HEK293T (cell line): ENCODE data around the gene MRPL3.

ENCODE experiments used
- BHLHE40 ChIP-seq: fragments of 450-650 bp; IDR thresholded peaks from 2 replicates; pipeline ENCODE4 v1.6.1; 2016; ENCODE audit warnings: mild to moderate bottlenecking, moderate library complexity, borderline replicate concordance
- ELF4 ChIP-seq: fragments of 450-650 bp; IDR thresholded peaks from 2 replicates; pipeline ENCODE4 v1.6.1; 2017; ENCODE audit warnings: antibody characterized with exemption
- FOXA1 ChIP-seq: fragments of 450-650 bp; IDR thresholded peaks from 2 replicates; pipeline ENCODE4 v1.6.1; 2016; ENCODE audit warnings: mild to moderate bottlenecking
- FOXM1 ChIP-seq: fragments of 450-650 bp; IDR thresholded peaks from 2 replicates; pipeline ENCODE4 v1.6.1; 2017; ENCODE audit warnings: mild to moderate bottlenecking, borderline replicate concordance
- L3MBTL2 ChIP-seq: fragments of 450-650 bp; conservative IDR thresholded peaks from 2 replicates; pipeline ENCODE4 v1.6.1; 2016; ENCODE audit warnings: mild to moderate bottlenecking
- NFRKB ChIP-seq: fragments of 450-650 bp; IDR thresholded peaks from 2 replicates; pipeline ENCODE4 v1.6.1; 2016; ENCODE audit warnings: mild to moderate bottlenecking, moderate library complexity
- SP1 ChIP-seq: fragments of 450-650 bp; IDR thresholded peaks from 2 replicates; pipeline ENCODE4 v1.6.1; 2017
- TARDBP ChIP-seq: fragments of 450-650 bp; IDR thresholded peaks from 2 replicates; pipeline ENCODE4 v1.6.1; 2016
- TF ChIP-seq, protein P1 (sequence below): fragments of 450-650 bp; IDR thresholded peaks from 2 replicates; pipeline ENCODE4 v1.6.1; 2016

DNA sequence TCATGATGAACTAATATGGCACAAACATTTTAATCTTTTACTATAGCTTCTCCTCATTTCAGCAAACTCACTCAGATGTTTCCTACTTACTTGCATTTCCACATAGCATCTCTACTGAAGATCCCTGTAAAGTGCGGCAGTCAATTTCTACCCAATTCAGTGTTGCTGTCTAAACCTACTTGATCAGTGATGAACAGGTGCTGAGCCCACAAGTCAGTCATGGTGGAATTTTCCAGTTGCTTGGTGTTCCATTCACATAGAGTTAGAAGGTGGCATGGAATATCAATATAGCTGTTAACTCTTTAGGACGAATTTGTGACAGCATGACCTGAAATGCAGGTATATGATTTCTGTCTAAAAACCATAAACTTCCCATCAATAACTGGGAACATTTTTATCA, 22.7 kb downstream of the MRPL3 start:
- TF ChIP-seq FOXM1 (no peak), SP1 (no peak), L3MBTL2 (no peak), FOXA1 (no peak), BHLHE40 (no peak), ELF4 (no peak), TARDBP (no peak), NFRKB (no peak)
- TF ChIP-seq, protein P1, sequence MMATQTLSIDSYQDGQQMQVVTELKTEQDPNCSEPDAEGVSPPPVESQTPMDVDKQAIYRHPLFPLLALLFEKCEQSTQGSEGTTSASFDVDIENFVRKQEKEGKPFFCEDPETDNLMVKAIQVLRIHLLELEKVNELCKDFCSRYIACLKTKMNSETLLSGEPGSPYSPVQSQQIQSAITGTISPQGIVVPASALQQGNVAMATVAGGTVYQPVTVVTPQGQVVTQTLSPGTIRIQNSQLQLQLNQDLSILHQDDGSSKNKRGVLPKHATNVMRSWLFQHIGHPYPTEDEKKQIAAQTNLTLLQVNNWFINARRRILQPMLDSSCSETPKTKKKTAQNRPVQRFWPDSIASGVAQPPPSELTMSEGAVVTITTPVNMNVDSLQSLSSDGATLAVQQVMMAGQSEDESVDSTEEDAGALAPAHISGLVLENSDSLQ, result no peak
